ENCODE measurements around the gene ARHGAP44. TPM values are rescaled to one million over a fixed set of nuclear protein-coding genes. Genes with fewer than 3 reads are reported as not detected.

ARHGAP44 gene
- total and polyA plus RNA-seq, 2 of the 13 experiments (the other 11 are each of a cell fraction or from before 2014, with no cell fraction given) = 0.79 to 3.1 TPM

GRCh38 chr17:12883472-12883871, 94.2 kb downstream of the ARHGAP44 start (continued):
- no peak for TF ChIP-seq PRDM10 (CRISPR knock-in tag; IDR thresholded peaks at IDR 0.05; ENCODE audit: low read depth)
- no peak for TF ChIP-seq TARDBP (CRISPR knock-in tag; IDR thresholded peaks at IDR 0.05)
- TF ChIP-seq RBM22 (optimal IDR thresholded peaks at IDR 0.05; ENCODE audit: low read length) = no peak
- peak; percentile 74 for TF ChIP-seq NR2F6 (IDR thresholded peaks at IDR 0.05)
- TF ChIP-seq NR2F6 (CRISPR knock-in tag; IDR thresholded peaks at IDR 0.05) = 0 out of 2 replicates have a peak, but pooled peaks have one; percentile 23
- TF ChIP-seq FOXK2 (IDR thresholded peaks at IDR 0.05) = no peak
- no peak for TF ChIP-seq SCMH1 (CRISPR knock-in tag; IDR thresholded peaks at IDR 0.05; ENCODE audit: borderline replicate concordance)
- TF ChIP-seq TMF1 (CRISPR knock-in tag; IDR thresholded peaks at IDR 0.05; ENCODE audit: low read depth) = no peak

- in situ Hi-C loops (cut with HindIII; ENCODE audit: extremely low pct_ligation_motif_present, low pct_unique_long_range_greater_than_20kb) (no loop called here), intact Hi-C loops (cut with micrococcal nuclease; ENCODE audit: unreplicated experiment) (no loop called here)
- no TSS peak for BruUV-seq (replicated peaks)
- ATAC-seq (peak; percentile 75), FAIRE-seq (peak; percentile 54), DNase-seq (ENCODE audit: low spot score) (peak; percentile 7)
- 5% methylated on average over 2 of the region's 2 CpGs for WGBS (ENCODE audit: low lambda C conversion rate)
- Histone ChIP-seq H3K27me3 (ENCODE audit: control insufficient read depth in 1 of 2, insufficient read depth in 2 of 2, low read length in 2 of 2) (no peaks in the 10 kb centered on the region), H3K4me3 (replicated peaks in 1 of 3; ENCODE audit: insufficient read depth in 1 of 3, low read depth in 2 of 3, low read length in 3 of 3) (no peak overlapping the region), H2AFZ (ENCODE audit: low read length) (no peak overlapping the region), H3K36me3 (replicated peaks in 1 of 2; ENCODE audit: control insufficient read depth in 1 of 2, insufficient read depth in 2 of 2, low read length in 2 of 2) (no peaks in the 10 kb centered on the region), H3K9me3 (ENCODE audit: low read length) (no peaks in the 10 kb centered on the region), H4K20me1 (ENCODE audit: insufficient read depth, low read length) (no peaks in the 10 kb centered on the region), H3K27ac (ENCODE audit: extremely low read length, insufficient read depth, low read length) (no peak overlapping the region), H3K79me2 (ENCODE audit: insufficient read depth, low read length) (no peaks in the 10 kb centered on the region), H3K4me1 (ENCODE audit: insufficient read depth, low read length) (peaks cover 7% of the 10 kb centered on the region), H3K4me2 (ENCODE audit: low read depth, low read length) (peak overlapping the region; percentile 40; the same call in 1 of the 2 replicates), H3K9ac (ENCODE audit: insufficient read depth, low read depth, low read length) (no peak overlapping the region)
- CTCF ChIA-PET (ENCODE audit: low intra/inter-chr PET ratio, low total read pairs) = no interaction called here
- TF ChIP-seq SP1 (IDR thresholded peaks at IDR 0.05) (no peak), SP1 (CRISPR knock-in tag; IDR thresholded peaks at IDR 0.05) (no peak), THRA (CRISPR knock-in tag; IDR thresholded peaks at IDR 0.05; ENCODE audit: borderline replicate concordance) (no peak), MLLT10 (CRISPR knock-in tag; IDR thresholded peaks at IDR 0.05) (no peak), HNF4A (CRISPR knock-in tag; IDR thresholded peaks at IDR 0.05) (peak; percentile 67), SUZ12 (IDR thresholded peaks at IDR 0.05; ENCODE audit: low read depth, low read length) (no peak), ZNF230 (CRISPR knock-in tag; IDR thresholded peaks at IDR 0.05) (no peak), ZNF263 (CRISPR knock-in tag; IDR thresholded peaks at IDR 0.05) (no peak)
- TF ChIP-seq, protein P1, sequence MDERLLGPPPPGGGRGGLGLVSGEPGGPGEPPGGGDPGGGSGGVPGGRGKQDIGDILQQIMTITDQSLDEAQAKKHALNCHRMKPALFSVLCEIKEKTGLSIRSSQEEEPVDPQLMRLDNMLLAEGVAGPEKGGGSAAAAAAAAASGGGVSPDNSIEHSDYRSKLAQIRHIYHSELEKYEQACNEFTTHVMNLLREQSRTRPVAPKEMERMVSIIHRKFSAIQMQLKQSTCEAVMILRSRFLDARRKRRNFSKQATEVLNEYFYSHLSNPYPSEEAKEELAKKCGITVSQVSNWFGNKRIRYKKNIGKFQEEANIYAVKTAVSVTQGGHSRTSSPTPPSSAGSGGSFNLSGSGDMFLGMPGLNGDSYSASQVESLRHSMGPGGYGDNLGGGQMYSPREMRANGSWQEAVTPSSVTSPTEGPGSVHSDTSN (CRISPR knock-in tag; IDR thresholded peaks at IDR 0.05) = peak; percentile 66
- POLR2A ChIA-PET = no interaction called here
Observed at GRCh38 chr17:12887088-12887487, 97.8 kb downstream of the ARHGAP44 start.

All from HepG2 (cell line).